Gastrocnemius medialis (tissue), 4 donors: ENCODE measurements around the gene CD276.

Experiments
- POLR2A ChIP-seq, 2 donors: fragments of 450-650 bp; IDR thresholded peaks; one replicate each; pipeline ENCODE4 v1.6.1; 2017; ENCODE audit warnings: antibody characterized with exemption in 2 of 2, mild to moderate bottlenecking in 2 of 2, moderate library complexity in 2 of 2
- TF ChIP-seq, protein P1 (sequence below), 5 experiments: fragments of 450-650 bp in 3 of 5; fragments of 200-600 bp in 2 of 5; sonication (generic) in 2 of 5; IDR thresholded peaks in 4 of 5; conservative IDR thresholded peaks in 1 of 5; 1 replicate in 4 of 5; 2 replicates in 1 of 5; pipeline ENCODE4 v1.5.1; 2016 to 2019; ENCODE audit warnings: antibody characterized with exemption in 5 of 5, mild to moderate bottlenecking in 3 of 5, moderate library complexity in 3 of 5

- TF ChIP-seq POLR2A (IDR thresholded peaks at IDR 0.05) = no peak
- TF ChIP-seq, protein P1, sequence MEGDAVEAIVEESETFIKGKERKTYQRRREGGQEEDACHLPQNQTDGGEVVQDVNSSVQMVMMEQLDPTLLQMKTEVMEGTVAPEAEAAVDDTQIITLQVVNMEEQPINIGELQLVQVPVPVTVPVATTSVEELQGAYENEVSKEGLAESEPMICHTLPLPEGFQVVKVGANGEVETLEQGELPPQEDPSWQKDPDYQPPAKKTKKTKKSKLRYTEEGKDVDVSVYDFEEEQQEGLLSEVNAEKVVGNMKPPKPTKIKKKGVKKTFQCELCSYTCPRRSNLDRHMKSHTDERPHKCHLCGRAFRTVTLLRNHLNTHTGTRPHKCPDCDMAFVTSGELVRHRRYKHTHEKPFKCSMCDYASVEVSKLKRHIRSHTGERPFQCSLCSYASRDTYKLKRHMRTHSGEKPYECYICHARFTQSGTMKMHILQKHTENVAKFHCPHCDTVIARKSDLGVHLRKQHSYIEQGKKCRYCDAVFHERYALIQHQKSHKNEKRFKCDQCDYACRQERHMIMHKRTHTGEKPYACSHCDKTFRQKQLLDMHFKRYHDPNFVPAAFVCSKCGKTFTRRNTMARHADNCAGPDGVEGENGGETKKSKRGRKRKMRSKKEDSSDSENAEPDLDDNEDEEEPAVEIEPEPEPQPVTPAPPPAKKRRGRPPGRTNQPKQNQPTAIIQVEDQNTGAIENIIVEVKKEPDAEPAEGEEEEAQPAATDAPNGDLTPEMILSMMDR (IDR thresholded peaks at IDR 0.05 in 4 of 5, conservative IDR thresholded peaks at IDR 0.05 in 1 of 5) = no peak
These were observed 10.2 kb downstream of the CD276 start for GRCh38 chr15:73694419-73694818.
